Right lobe of liver (tissue), 4 donors: ENCODE results near the gene PFKFB3.

ENCODE experiments used
- POLR2A ChIP-seq: fragments of 450-650 bp; IDR thresholded peaks from one replicate; pipeline ENCODE4 v1.6.1; 2017; ENCODE audit warnings: antibody characterized with exemption, mild to moderate bottlenecking
- TF ChIP-seq, protein P1 (sequence below), 4 donors: fragments of 200-600 bp in 3 of 4; fragments of 450-650 bp in 1 of 4; IDR thresholded peaks; one replicate each; pipeline versions ENCODE4 v1.5.1 to v1.8.0; 2016 to 2022; ENCODE audit warnings: antibody characterized with exemption in 4 of 4, mild to moderate bottlenecking in 2 of 4
- donor health status: DM: no; HTN: no; CAD: no.
- donor health status: DM: no; HTN: no; CAD: no.
- donor health status: DM: no; HTN: yes; CAD: no.

DNA sequence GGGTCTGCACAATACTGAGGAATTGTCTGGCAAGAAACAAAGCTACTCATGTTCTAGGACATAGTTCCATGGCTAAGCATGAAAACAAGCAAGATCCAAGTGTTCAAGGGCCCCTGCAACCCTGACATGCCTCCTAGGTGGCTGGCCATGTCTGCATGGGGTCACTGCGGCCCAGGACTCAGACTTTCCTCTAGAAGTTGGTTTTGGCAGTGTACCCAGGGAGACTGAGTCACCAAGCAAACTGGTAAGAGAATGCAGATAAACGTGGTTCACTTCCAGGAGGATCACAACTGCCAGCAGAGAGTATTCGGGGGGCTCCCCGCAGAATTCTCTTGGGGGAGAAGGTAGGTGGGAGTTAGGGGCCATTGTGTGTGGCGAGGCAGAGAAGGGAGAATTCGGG lies 7.4 kb upstream of the PFKFB3 start:
- no peak for TF ChIP-seq POLR2A
- TF ChIP-seq, protein P1, sequence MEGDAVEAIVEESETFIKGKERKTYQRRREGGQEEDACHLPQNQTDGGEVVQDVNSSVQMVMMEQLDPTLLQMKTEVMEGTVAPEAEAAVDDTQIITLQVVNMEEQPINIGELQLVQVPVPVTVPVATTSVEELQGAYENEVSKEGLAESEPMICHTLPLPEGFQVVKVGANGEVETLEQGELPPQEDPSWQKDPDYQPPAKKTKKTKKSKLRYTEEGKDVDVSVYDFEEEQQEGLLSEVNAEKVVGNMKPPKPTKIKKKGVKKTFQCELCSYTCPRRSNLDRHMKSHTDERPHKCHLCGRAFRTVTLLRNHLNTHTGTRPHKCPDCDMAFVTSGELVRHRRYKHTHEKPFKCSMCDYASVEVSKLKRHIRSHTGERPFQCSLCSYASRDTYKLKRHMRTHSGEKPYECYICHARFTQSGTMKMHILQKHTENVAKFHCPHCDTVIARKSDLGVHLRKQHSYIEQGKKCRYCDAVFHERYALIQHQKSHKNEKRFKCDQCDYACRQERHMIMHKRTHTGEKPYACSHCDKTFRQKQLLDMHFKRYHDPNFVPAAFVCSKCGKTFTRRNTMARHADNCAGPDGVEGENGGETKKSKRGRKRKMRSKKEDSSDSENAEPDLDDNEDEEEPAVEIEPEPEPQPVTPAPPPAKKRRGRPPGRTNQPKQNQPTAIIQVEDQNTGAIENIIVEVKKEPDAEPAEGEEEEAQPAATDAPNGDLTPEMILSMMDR (IDR thresholded peaks at IDR 0.05): no peak
